ENCODE results near the gene IGDCC3.

- TF ChIP-seq CTCF (IDR thresholded peaks at IDR 0.05), result no peak
- no peak for TF ChIP-seq POLR2A (IDR thresholded peaks at IDR 0.05)
Observed at GRCh38 chr15:65410036-65410435, 32.2 kb upstream of the IGDCC3 start.

Measured in uterus (tissue), 2 donors.